HFFc6 (cell line): ENCODE measurements around the gene TRIM10. TPM values are rescaled to one million over a fixed set of nuclear protein-coding genes. Genes with fewer than 3 reads are reported as not detected.

Experiments used
- DNase-seq: peaks from one replicate; pipeline ENCODE4 v3.0.0-alpha.2; 2018
- H3K27ac Mint-ChIP-seq: 2 replicates; pipeline ENCODE4 v1.8.0; 2020; ENCODE audit warnings: mild to moderate bottlenecking, mixed read lengths
- H3K27me3 Mint-ChIP-seq: 2 replicates; pipeline ENCODE4 v1.8.0; 2021; ENCODE audit warnings: mild to moderate bottlenecking, moderate library complexity, mixed read lengths; ENCODE audit not compliant: insufficient read depth
- H3K36me3 Mint-ChIP-seq: 2 replicates; pipeline ENCODE4 v1.8.0; 2021; ENCODE audit warnings: low read depth, mixed read lengths
- H3K4me1 Mint-ChIP-seq: 2 replicates; pipeline ENCODE4 v1.8.0; 2020; ENCODE audit warnings: low read depth, mixed read lengths
- H3K4me3 Mint-ChIP-seq: 2 replicates; pipeline ENCODE4 v1.8.0; 2020; ENCODE audit warnings: mild to moderate bottlenecking, moderate library complexity, mixed read lengths
- H3K9me3 Mint-ChIP-seq: 2 replicates; pipeline ENCODE4 v1.8.0; 2020; ENCODE audit warnings: mild to moderate bottlenecking, mixed read lengths
- CTCF ChIP-seq: fragments of 200-600 bp; sonication (generic); IDR thresholded peaks from 2 replicates; pipeline ENCODE4 v1.5.0; 2021; ENCODE audit warnings: antibody characterized with exemption, mild to moderate bottlenecking
- total RNA-seq, 6 experiments: library from RNA; stranded (reverse); fragmentation: NEBNext Ultra II Directional; extraction: Animal tissue kit (Norgen Biotek cat#: 25700); gene quantifications; 2 replicates in 1 of 6; 3 replicates in 5 of 6; pipeline ENCODE4 v1.2.3, GENCODE V29; 2021

TRIM10 gene
- total RNA-seq, 6 experiments from 2014 or later = not detected

- no peak for TF ChIP-seq CTCF
- no peak for DNase-seq
- H3K4me3 Mint-ChIP-seq = no peak overlapping the region
- H3K27ac Mint-ChIP-seq = no peak overlapping the region
- no peaks in the 10 kb centered on the region for H3K36me3 Mint-ChIP-seq
- no peaks in the 10 kb centered on the region for H3K9me3 Mint-ChIP-seq
- peaks cover 33% of the 10 kb centered on the region for H3K4me1 Mint-ChIP-seq
- H3K27me3 Mint-ChIP-seq = peaks cover 18% of the 10 kb centered on the region
Measured at GRCh38 chr6:30158475-30159040, 2.5 kb downstream of the TRIM10 start.

- peaks cover 20% of the 10 kb centered on the region for H3K27me3 Mint-ChIP-seq
- H3K27ac Mint-ChIP-seq = no peak overlapping the region
- H3K36me3 Mint-ChIP-seq = no peaks in the 10 kb centered on the region
- H3K4me3 Mint-ChIP-seq = no peak overlapping the region
- no peaks in the 10 kb centered on the region for H3K9me3 Mint-ChIP-seq
- DNase-seq = no peak
- H3K4me1 Mint-ChIP-seq = peaks cover 33% of the 10 kb centered on the region
- no peak for TF ChIP-seq CTCF
Measured at GRCh38 chr6:30157999-30158398, 3.0 kb downstream of the TRIM10 start.

- TF ChIP-seq CTCF = no peak
- Mint-ChIP-seq H3K4me1 (peaks cover 33% of the 10 kb centered on the region), H3K27me3 (peaks cover 22% of the 10 kb centered on the region), H3K9me3 (no peaks in the 10 kb centered on the region), H3K36me3 (no peaks in the 10 kb centered on the region), H3K27ac (no peak overlapping the region), H3K4me3 (no peak overlapping the region)
- peak; percentile 23 for DNase-seq
Measured at GRCh38 chr6:30157581-30157980, 3.4 kb downstream of the TRIM10 start.

- Mint-ChIP-seq H3K4me1 (peaks cover 33% of the 10 kb centered on the region), H3K9me3 (no peaks in the 10 kb centered on the region), H3K27ac (no peak overlapping the region), H3K36me3 (no peaks in the 10 kb centered on the region), H3K27me3 (peaks cover 25% of the 10 kb centered on the region), H3K4me3 (no peak overlapping the region)
- DNase-seq = no peak
- no peak for TF ChIP-seq CTCF
Measured at GRCh38 chr6:30156774-30157173, 4.2 kb downstream of the TRIM10 start.

- Mint-ChIP-seq H3K27ac (no peak overlapping the region), H3K27me3 (peaks cover 25% of the 10 kb centered on the region), H3K9me3 (no peaks in the 10 kb centered on the region), H3K36me3 (no peaks in the 10 kb centered on the region), H3K4me1 (peaks cover 33% of the 10 kb centered on the region), H3K4me3 (peak overlapping the region; percentile 23; the same call in 1 of the 2 replicates)
- no peak for DNase-seq
- TF ChIP-seq CTCF = no peak
Measured at GRCh38 chr6:30156262-30156599, 4.8 kb downstream of the TRIM10 start.
